NCI-H1048 (cell line): ENCODE data around the gene KREMEN2.

ENCODE experiments used
- DNase-seq: peaks from one replicate; lab custom pipeline; 2025; lab: John Stamatoyannopoulos, UW

The KREMEN2 gene

DNA sequence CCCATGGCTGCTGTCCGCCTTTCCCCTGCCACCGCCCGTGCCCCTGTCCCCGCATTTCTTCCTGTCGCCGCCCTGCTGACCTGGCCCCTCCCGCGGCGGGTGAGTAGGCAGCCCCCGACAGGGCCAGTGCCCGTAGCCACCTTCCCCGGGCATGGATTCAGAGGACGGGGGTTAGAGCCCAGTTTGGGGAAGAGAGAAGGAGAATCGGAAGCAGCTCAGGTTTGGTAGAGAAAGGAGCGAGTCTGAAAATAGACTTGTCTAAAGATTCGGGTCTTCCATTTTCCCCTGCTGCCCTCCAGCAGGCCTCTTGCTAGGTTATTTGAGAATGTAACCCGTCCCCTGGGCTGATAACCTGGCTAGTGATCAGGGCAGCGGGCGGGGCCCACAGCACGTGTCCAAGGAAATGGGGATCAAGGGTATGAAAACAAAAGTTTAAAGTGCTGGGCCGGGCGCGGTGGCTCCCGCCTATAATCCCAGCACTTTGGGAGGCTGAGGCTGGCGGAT lies 40.8 kb downstream of the KREMEN2 start:
- no peak for DNase-seq

DNA sequence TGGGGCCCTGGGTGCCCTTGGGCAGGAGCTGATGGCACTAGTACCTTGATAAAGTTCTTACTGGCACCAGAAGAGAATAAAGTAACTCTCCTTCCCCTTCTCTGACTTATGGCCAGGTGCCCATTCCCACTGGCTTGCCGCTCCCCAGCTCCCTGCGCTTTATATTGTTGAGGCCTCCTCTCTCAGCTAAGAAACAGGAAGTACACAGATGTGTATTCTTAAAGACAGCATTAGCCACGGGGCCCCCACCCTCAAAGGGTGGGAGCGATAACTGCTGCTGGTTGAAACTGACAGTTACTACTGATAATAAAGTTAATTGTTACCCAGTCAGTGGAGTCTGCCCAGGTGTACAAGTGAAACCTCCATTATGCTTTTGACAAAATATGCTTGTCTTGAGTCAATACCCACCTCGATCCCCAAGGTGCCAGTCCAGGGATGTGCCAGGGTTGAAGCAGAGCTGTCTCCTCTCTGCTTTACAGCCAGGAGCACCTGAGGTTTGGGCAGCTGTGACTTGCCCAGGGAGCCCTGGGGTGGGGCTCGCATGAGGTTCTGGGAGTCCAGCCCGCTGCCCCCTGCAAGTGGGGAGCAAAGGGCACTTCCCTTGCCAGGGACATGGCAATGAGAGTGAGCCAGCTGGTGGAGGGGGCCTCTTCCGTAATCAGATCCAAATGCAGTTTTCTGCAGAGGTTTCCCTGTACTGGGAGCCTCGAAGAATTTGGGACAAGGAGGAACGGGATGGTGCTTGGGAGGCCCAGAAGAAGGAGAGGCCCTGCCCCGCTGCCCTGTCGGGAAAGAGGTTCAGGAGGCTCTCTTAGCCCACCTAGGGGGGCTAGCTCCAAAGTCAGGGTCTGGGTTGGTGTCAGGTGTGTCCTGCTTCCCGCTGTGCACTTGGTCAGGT lies 43.2 kb downstream of the KREMEN2 start:
- DNase-seq, result no peak

- no peak for DNase-seq
These were observed 44.0 kb downstream of the KREMEN2 start for GRCh38 chr16:3007957-3008689.

GRCh38 chr16:3008690-3009037 lies 44.6 kb downstream of the KREMEN2 start:
- no peak for DNase-seq

DNA sequence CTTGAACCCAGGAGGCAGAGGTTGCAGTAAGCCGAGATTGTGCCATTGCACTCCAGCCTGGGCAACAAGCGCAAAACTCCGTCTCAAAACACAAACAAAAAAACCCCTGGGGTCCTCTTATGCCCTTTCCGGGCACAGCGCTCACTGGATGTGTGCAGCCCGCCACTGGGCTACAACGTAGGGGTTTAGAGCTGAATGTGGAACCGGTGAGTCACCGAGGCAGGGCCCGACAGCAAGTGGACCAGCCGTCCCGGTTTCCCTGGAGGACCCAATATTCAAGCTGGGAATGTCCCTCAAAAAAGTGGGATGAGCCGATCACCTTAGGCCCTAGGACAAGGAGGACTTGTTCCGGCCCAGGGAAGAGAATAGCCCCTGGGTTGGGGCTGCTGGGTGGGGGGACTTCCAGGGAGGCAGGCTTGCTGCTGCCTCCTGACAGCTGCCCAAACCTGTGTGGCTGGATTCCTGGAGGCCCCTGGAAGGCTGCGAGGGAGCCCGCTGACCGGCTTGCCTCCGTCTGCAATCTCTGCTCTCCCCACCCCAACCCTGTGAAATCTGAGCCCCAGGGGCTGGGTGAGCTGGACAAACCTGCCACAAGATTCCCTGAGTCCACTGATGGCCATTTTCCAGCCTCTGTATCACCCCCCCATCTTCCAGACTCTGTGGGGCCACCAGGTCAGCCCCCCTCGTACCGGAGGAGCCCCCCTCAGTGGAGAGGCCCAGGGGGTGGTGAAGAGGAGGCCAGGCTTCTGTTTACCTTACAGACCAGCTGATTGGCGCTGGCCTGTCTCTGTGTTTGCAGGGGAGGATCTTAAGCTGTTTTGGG lies 45.7 kb downstream of the KREMEN2 start:
- DNase-seq, result no peak

- no peak for DNase-seq
These were observed 46.4 kb downstream of the KREMEN2 start for GRCh38 chr16:3010510-3010909.

- no peak for DNase-seq
These were observed 48.2 kb downstream of the KREMEN2 start for GRCh38 chr16:3012246-3012645.

GRCh38 chr16:3012828-3013420 lies 48.8 kb downstream of the KREMEN2 start, which contains the start of gene CLDN9:
TSS of gene CLDN9 (plus strand) at chr16:3012923. CDS start at chr16:3013363, 440 bp downstream.
- DNase-seq, result no peak

DNA sequence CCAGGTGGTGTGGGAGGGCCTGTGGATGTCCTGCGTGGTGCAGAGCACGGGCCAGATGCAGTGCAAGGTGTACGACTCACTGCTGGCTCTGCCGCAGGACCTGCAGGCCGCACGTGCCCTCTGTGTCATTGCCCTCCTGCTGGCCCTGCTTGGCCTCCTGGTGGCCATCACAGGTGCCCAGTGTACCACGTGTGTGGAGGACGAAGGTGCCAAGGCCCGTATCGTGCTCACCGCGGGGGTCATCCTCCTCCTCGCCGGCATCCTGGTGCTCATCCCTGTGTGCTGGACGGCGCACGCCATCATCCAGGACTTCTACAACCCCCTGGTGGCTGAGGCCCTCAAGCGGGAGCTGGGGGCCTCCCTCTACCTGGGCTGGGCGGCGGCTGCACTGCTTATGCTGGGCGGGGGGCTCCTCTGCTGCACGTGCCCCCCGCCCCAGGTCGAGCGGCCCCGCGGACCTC lies 49.4 kb downstream of the KREMEN2 start:
- DNase-seq, result no peak

GRCh38 chr16:3013998-3014690 lies 50.1 kb downstream of the KREMEN2 start:
- DNase-seq, result no peak

- no peak for DNase-seq
These were observed 50.9 kb downstream of the KREMEN2 start for GRCh38 chr16:3014971-3015370.

DNA sequence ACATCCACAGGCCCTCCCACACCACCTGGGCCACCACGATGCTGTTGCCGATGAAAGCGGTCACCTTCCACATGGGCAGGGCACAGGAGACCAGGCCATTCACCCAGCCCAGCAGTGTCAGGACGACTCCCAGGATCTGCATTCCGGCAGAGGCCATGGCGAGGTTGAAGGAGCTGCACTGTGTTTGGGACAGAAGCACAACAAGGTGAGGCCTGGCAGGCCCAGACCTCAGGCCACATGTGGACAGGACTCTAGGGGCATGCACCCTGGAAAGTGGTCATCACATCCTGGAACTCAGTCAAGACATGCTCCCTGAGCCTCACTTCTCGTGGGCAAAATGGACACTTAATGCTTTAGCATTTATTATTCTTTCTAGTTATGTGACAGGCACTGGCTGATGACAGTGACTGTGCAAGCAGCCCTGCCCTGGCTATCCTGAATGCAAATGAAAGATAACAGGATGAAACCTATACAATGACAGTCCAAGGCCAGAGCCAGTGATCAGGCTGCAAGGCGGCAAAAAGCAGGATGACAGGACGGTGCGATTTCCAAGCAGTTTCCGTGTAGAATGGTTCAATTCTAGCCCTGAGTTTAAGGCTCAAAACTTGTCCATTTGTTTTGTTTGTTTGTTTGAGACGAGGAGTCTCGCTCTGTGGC lies 51.9 kb downstream of the KREMEN2 start:
- DNase-seq, result no peak

DNA sequence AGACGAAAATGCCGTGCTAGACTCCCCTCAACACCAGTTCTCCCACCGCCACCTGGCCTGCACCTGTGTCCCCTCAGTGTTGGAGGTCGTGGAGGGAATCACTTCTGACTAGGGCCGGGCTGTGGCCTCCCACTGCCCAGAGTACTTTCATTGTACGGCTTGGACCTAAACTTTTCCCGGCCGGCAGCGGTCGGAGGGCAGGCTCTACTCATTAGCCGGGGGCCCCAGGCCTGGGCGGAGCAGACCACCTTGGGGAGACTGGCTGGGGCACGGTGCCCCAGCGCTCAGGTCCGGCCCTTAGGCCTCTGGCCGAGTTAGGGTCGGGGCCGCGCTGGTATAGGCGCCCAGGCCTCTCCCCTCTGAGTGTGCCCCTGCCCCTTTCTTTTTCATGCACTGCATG lies 53.3 kb downstream of the KREMEN2 start:
- no peak for DNase-seq
